ENCODE measurements around the gene PLD5.

- TF ChIP-seq CTCF (IDR thresholded peaks at IDR 0.05) (no peak), POLR2A (IDR thresholded peaks at IDR 0.05) (no peak)
These were observed 334.9 kb downstream of the PLD5 start for GRCh38 chr1:242189591-242189990.

Data from testis (tissue), 2 donors.